ENCODE data around the gene UNC5C. TPM values are rescaled to one million over a fixed set of nuclear protein-coding genes. Genes with fewer than 3 reads are reported as not detected.

The UNC5C gene
- total RNA-seq, 2 donors from 2014 or later: 0.52 to 2.0 TPM

GRCh38 chr4:95571577-95571976, 22.8 kb upstream of the UNC5C start:
- intact Hi-C loops (cut with DNase I): no loop called here
- ATAC-seq (no peak), DNase-seq (no peak)
- H3K27ac ChIP-seq: no peak overlapping the region
- H3K4me3 ChIP-seq: no peak overlapping the region
- no peaks in the 10 kb centered on the region for H3K36me3 ChIP-seq (replicated peaks in 1 of 2; ENCODE audit: insufficient read depth in 1 of 2, low read depth in 2 of 2)
- no peaks in the 10 kb centered on the region for H3K27me3 ChIP-seq
- TF ChIP-seq POLR2A (IDR thresholded peaks at IDR 0.05): no peak
- TF ChIP-seq CTCF (IDR thresholded peaks at IDR 0.05): no peak
- 75 to 92% methylated on average over 1 of the region's 1 CpG for WGBS, 2 donors
- H3K9me3 ChIP-seq: no peaks in the 10 kb centered on the region
- no peaks in the 10 kb centered on the region for H3K4me1 ChIP-seq

DNA sequence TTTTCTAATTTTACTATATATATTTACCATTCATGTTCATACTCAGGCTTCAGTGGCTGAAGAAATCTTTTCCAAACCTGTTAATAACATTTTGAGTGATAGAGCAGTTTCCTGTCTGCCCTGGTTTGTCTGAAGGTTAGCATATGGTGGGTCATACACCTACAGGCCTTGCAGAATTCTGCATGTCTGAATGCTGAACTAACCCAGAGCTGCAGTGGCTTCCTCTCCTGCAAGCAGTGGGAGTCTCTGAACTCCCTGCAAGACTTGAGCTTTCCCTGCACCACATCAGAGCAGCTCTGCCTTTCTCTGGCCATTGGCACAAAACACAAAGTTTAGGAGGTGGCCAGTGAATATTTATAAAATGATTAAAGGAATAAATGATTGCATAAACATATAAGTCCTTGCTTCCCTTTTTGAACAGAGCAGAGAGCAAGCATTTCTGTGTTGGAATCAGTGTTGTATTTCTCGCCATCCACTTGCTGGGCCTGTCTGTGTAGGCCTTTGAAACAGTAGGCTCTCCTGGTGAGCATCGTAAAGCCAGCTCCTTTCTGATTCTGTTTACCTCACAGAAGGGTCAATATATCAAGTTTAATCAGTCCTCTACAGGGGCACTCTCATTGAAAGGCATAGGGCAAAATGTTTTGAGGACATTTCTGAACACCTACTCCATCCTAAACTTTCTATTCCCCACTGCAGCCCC, 15.0 kb upstream of the UNC5C start:
- H3K36me3 ChIP-seq (replicated peaks in 1 of 2; ENCODE audit: insufficient read depth in 1 of 2, low read depth in 2 of 2): no peaks in the 10 kb centered on the region
- no peak overlapping the region for H3K27ac ChIP-seq
- WGBS, 2 donors: 63% methylated on average over 2 of the region's 2 CpGs
- no peaks in the 10 kb centered on the region for H3K4me1 ChIP-seq
- intact Hi-C loops (cut with DNase I): no loop called here
- H3K4me3 ChIP-seq: no peak overlapping the region
- H3K27me3 ChIP-seq: no peaks in the 10 kb centered on the region
- DNase-seq: no peak
- no peaks in the 10 kb centered on the region for H3K9me3 ChIP-seq
- ATAC-seq: no peak
- TF ChIP-seq CTCF (IDR thresholded peaks at IDR 0.05): no peak

DNA sequence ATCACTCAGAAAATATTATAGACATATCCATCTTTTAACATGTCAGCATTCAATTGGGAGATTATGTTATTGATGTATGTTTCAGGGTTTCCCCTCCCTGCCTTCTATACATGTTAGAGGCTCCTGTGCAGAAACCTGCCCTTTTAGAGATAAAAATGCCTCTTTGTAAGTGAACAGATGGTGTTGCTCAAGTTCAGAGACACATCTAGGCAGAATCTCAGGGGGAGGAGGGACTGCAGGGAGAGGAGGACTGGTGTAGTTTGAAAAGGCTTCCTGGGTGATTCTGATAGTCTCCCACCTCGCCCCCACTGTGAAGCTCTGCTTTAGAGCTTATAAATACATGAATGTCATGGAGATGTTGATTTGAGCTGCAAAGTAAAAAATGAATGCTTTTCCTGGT, 12.0 kb upstream of the UNC5C start:
- no peaks in the 10 kb centered on the region for H3K36me3 ChIP-seq (replicated peaks in 1 of 2; ENCODE audit: insufficient read depth in 1 of 2, low read depth in 2 of 2)
- no peaks in the 10 kb centered on the region for H3K9me3 ChIP-seq
- no peak for TF ChIP-seq CTCF (IDR thresholded peaks at IDR 0.05)
- no peak for TF ChIP-seq POLR2A (IDR thresholded peaks at IDR 0.05)
- intact Hi-C loops (cut with DNase I): no loop called here
- ATAC-seq (no peak), DNase-seq (no peak)
- H3K27ac ChIP-seq: no peak overlapping the region
- H3K27me3 ChIP-seq: no peaks in the 10 kb centered on the region
- no peak overlapping the region for H3K4me3 ChIP-seq
- no peaks in the 10 kb centered on the region for H3K4me1 ChIP-seq
- 50 to 55% methylated on average over 1 of the region's 1 CpG for WGBS, 2 donors

- DNase-seq (no peak), ATAC-seq (no peak)
- TF ChIP-seq CTCF (IDR thresholded peaks at IDR 0.05): no peak
- no peak for TF ChIP-seq POLR2A (IDR thresholded peaks at IDR 0.05)
- Histone ChIP-seq H3K27me3 (no peaks in the 10 kb centered on the region), H3K4me1 (no peaks in the 10 kb centered on the region), H3K4me3 (no peak overlapping the region), H3K36me3 (replicated peaks in 1 of 2; ENCODE audit: insufficient read depth in 1 of 2, low read depth in 2 of 2) (no peaks in the 10 kb centered on the region), H3K27ac (no peak overlapping the region), H3K9me3 (no peaks in the 10 kb centered on the region)
- WGBS, 2 donors: 38 to 39% methylated on average over 4 of the region's 4 CpGs
- intact Hi-C loops (cut with DNase I): no loop called here
These were observed 7.6 kb upstream of the UNC5C start for GRCh38 chr4:95556207-95556859.
